A673 (cell line): ENCODE data around the gene CDH20. TPM values are rescaled to one million over a fixed set of nuclear protein-coding genes. Genes with fewer than 3 reads are reported as not detected.

Experiments
- BruUV-seq: library from RNA; stranded (reverse); fragments of 400-500 nt; replicated peaks from 2 replicates; lab custom pipeline; 2021; lab: Mats Ljungman, UMichigan
- CTCF ChIA-PET: fragments of 300-600 bp; sonication (Branson Sonifier 250); formaldehyde crosslinking; loops from one replicate; lab custom pipeline; 2022; ENCODE audit warnings: antibody characterized with exemption; lab: Charles Lee
- POLR2A ChIA-PET: fragments of 300-600 bp; sonication (Branson Sonifier 250); formaldehyde crosslinking; loops from one replicate; lab custom pipeline; 2022; ENCODE audit warnings: antibody characterized with exemption; ENCODE audit not compliant: low non-redundant PET; lab: Charles Lee
- DNase-seq: peaks from one replicate; pipeline ENCODE4 v3.0.0-alpha.2; 2015; ENCODE audit warnings: low spot score
- H3K27ac ChIP-seq: fragments of 200-600 bp; sonication (generic); 2 replicates; pipeline ENCODE4 v1.5.1; 2016; ENCODE audit warnings: mixed run types, low read depth, mild to moderate bottlenecking, mixed read lengths, antibody characterized with exemption, low read length; ENCODE audit not compliant: poor library complexity, severe bottlenecking
- H3K27me3 ChIP-seq: fragments of 200-600 bp; sonication (generic); replicated peaks from 2 replicates; pipeline ENCODE4 v1.6.1; 2017; ENCODE audit warnings: mixed run types, low read depth, mild to moderate bottlenecking, mixed read lengths, antibody characterized with exemption, low read length; ENCODE audit not compliant: insufficient read depth, poor library complexity
- H3K36me3 ChIP-seq: fragments of 200-600 bp; sonication (generic); 2 replicates; pipeline ENCODE4 v1.6.1; 2016; ENCODE audit warnings: mixed run types, mild to moderate bottlenecking, mixed read lengths, antibody characterized with exemption, low read length; ENCODE audit not compliant: insufficient read depth, poor library complexity, severe bottlenecking
- H3K4me1 ChIP-seq: fragments of 200-600 bp; sonication (generic); 2 replicates; pipeline ENCODE4 v1.6.1; 2017; ENCODE audit warnings: mixed run types, mild to moderate bottlenecking, mixed read lengths, antibody characterized with exemption, low read length; ENCODE audit not compliant: insufficient read depth, poor library complexity, severe bottlenecking
- H3K4me3 ChIP-seq: fragments of 200-600 bp; sonication (generic); 2 replicates; pipeline ENCODE4 v1.5.1; 2016; ENCODE audit warnings: low read depth, mixed run types, mild to moderate bottlenecking, mixed read lengths, low read length; ENCODE audit not compliant: poor library complexity, severe bottlenecking
- H3K9me3 ChIP-seq: fragments of 200-600 bp; sonication (generic); 2 replicates; pipeline ENCODE4 v1.6.1; 2016; ENCODE audit warnings: mixed run types, low read depth, mild to moderate bottlenecking, mixed read lengths, antibody characterized with exemption, low read length; ENCODE audit not compliant: poor library complexity, severe bottlenecking
- CTCF ChIP-seq: fragments of 300-800, 200-600 bp; sonication (generic); conservative IDR thresholded peaks from 2 replicates; pipeline ENCODE4 v1.5.1; 2017; ENCODE audit warnings: low read depth, mild to moderate bottlenecking, antibody characterized with exemption, low read length, moderate library complexity, mixed read lengths
- EZH2 ChIP-seq: fragments of 200-600 bp; sonication (generic); IDR thresholded peaks from 2 replicates; pipeline ENCODE4 v1.6.1; 2017; ENCODE audit warnings: borderline replicate concordance, low read depth, mild to moderate bottlenecking, mixed read lengths, antibody characterized with exemption, low read length; ENCODE audit not compliant: poor library complexity, severe bottlenecking
- intact Hi-C: fragments of 100-400 bp; cut with micrococcal nuclease; formaldehyde crosslinking; loops from one replicate; pipeline ENCODE4 v1.10.0; 2022; ENCODE audit not compliant: unreplicated experiment
- total RNA-seq: library from RNA; stranded (reverse); gene quantifications from 2 replicates; pipeline ENCODE4 v1.2.3, GENCODE V29; 2021

Gene CDH20
- total RNA-seq, 1 experiment from 2014 or later = 0.21 TPM

GRCh38 chr18:61459896-61460648 lies 126.8 kb downstream of the CDH20 start:
- BruUV-seq = no TSS peak
- ChIA-PET CTCF (no interaction called here), POLR2A (no interaction called here)
- TF ChIP-seq EZH2 = no peak
- no peak for TF ChIP-seq CTCF
- H3K27ac ChIP-seq = no peak overlapping the region
- H3K9me3 ChIP-seq = no peaks in the 10 kb centered on the region
- no peak overlapping the region for H3K4me3 ChIP-seq
- DNase-seq = no peak
- peaks cover 51% of the 10 kb centered on the region for H3K27me3 ChIP-seq
- H3K36me3 ChIP-seq = no peaks in the 10 kb centered on the region
- H3K4me1 ChIP-seq = no peaks in the 10 kb centered on the region
- intact Hi-C loops = no loop called here

- no peak for DNase-seq
- ChIA-PET POLR2A (no interaction called here), CTCF (no interaction called here)
- Histone ChIP-seq H3K27me3 (peaks cover 58% of the 10 kb centered on the region), H3K4me1 (no peaks in the 10 kb centered on the region), H3K9me3 (no peaks in the 10 kb centered on the region), H3K36me3 (no peaks in the 10 kb centered on the region), H3K27ac (no peak overlapping the region), H3K4me3 (no peak overlapping the region)
- no peak for TF ChIP-seq CTCF
- BruUV-seq = no TSS peak
- intact Hi-C loops = no loop called here
Observed at GRCh38 chr18:61464551-61465142, 131.4 kb downstream of the CDH20 start.

- POLR2A ChIA-PET = no interaction called here
- Histone ChIP-seq H3K4me3 (no peak overlapping the region), H3K27ac (no peak overlapping the region), H3K36me3 (no peaks in the 10 kb centered on the region), H3K9me3 (no peaks in the 10 kb centered on the region), H3K27me3 (peaks cover 69% of the 10 kb centered on the region), H3K4me1 (no peaks in the 10 kb centered on the region)
- TF ChIP-seq EZH2 (no peak), CTCF (no peak)
- intact Hi-C loops = no loop called here
- no TSS peak for BruUV-seq
- DNase-seq = no peak
- CTCF ChIA-PET = no interaction called here
Observed at GRCh38 chr18:61466736-61467135, 133.5 kb downstream of the CDH20 start.
